ENCODE measurements around the gene FAM163B. TPM values are rescaled to one million over a fixed set of nuclear protein-coding genes. Genes with fewer than 3 reads are reported as not detected.
A peak's percentile ranks its signal among the peaks of the same experiment; 100 is the strongest.

Gene FAM163B
- total RNA-seq, 6 donors from 2014 or later: not detected

- no peak for ATAC-seq (ENCODE audit: low FRiP score in 2 of 2)
- no peaks in the 10 kb centered on the region for H3K4me1 ChIP-seq
- no peak overlapping the region for H3K27ac ChIP-seq
- no peak overlapping the region for H3K4me3 ChIP-seq
- WGBS, 2 donors: 40 to 41% methylated on average over 13 to 14 of the region's 14 CpGs
- no peaks in the 10 kb centered on the region for H3K36me3 ChIP-seq
- TF ChIP-seq EP300 (IDR thresholded peaks at IDR 0.05): no peak
- TF ChIP-seq POLR2A (IDR thresholded peaks at IDR 0.05): no peak
- TF ChIP-seq POLR2AphosphoS5 (IDR thresholded peaks at IDR 0.05): no peak
- TF ChIP-seq CTCF (IDR thresholded peaks at IDR 0.05): no peak
- peaks cover 0 to 6% (median under 1%) of the 10 kb centered on the region in 4 donors for H3K27me3 ChIP-seq
- DNase-seq: no peak
- H3K9me3 ChIP-seq: peaks cover 0 to 8% (median 3%) of the 10 kb centered on the region in 4 donors
These were observed 5.9 kb downstream of the FAM163B start for GRCh38 chr9:133603135-133603927.

GRCh38 chr9:133602277-133602676 is 6.9 kb downstream of the FAM163B start:
- Histone ChIP-seq H3K4me3 (no peak overlapping the region), H3K27me3 (no peaks in the 10 kb centered on the region), H3K4me1 (no peaks in the 10 kb centered on the region), H3K9me3 (peaks cover 6 to 19% (median 14%) of the 10 kb centered on the region in 4 donors), H3K27ac (no peak overlapping the region), H3K36me3 (no peaks in the 10 kb centered on the region)
- DNase-seq (no peak), ATAC-seq (ENCODE audit: low FRiP score in 2 of 2) (no peak)
- TF ChIP-seq POLR2A (IDR thresholded peaks at IDR 0.05) (no peak), CTCF (IDR thresholded peaks at IDR 0.05) (no peak), EP300 (IDR thresholded peaks at IDR 0.05) (no peak), POLR2AphosphoS5 (IDR thresholded peaks at IDR 0.05) (no peak)
- WGBS, 2 donors: 67 to 74% methylated on average over 8 to 10 of the region's 10 CpGs

- no peaks in the 10 kb centered on the region for H3K36me3 ChIP-seq
- H3K27ac ChIP-seq: no peak overlapping the region
- ATAC-seq (ENCODE audit: low FRiP score in 2 of 2): no peak
- H3K4me1 ChIP-seq: no peaks in the 10 kb centered on the region
- no peak overlapping the region for H3K4me3 ChIP-seq
- peaks cover 6 to 24% (median 19%) of the 10 kb centered on the region in 4 donors for H3K9me3 ChIP-seq
- TF ChIP-seq CTCF (IDR thresholded peaks at IDR 0.05): no peak
- TF ChIP-seq EP300 (IDR thresholded peaks at IDR 0.05): no peak
- TF ChIP-seq POLR2AphosphoS5 (IDR thresholded peaks at IDR 0.05): no peak
- no peak for TF ChIP-seq POLR2A (IDR thresholded peaks at IDR 0.05)
- WGBS, 2 donors: 68 to 83% methylated on average over 6 to 10 of the region's 10 CpGs
- peak in 1 of 2 donors; percentile 48 for DNase-seq
- no peaks in the 10 kb centered on the region for H3K27me3 ChIP-seq
These were observed 7.4 kb downstream of the FAM163B start for GRCh38 chr9:133601746-133602145.

- no peak overlapping the region for H3K27ac ChIP-seq
- DNase-seq: no peak
- peaks cover 6 to 31% (median 24%) of the 10 kb centered on the region in 4 donors for H3K9me3 ChIP-seq
- H3K4me3 ChIP-seq: no peak overlapping the region
- no peaks in the 10 kb centered on the region for H3K36me3 ChIP-seq
- WGBS, 2 donors: 67 to 68% methylated on average over 7 of the region's 7 CpGs
- no peak for ATAC-seq (ENCODE audit: low FRiP score in 2 of 2)
- H3K27me3 ChIP-seq: no peaks in the 10 kb centered on the region
- no peaks in the 10 kb centered on the region for H3K4me1 ChIP-seq
- TF ChIP-seq EP300 (IDR thresholded peaks at IDR 0.05): no peak
- TF ChIP-seq POLR2A (IDR thresholded peaks at IDR 0.05): no peak
- TF ChIP-seq POLR2AphosphoS5 (IDR thresholded peaks at IDR 0.05): no peak
- no peak for TF ChIP-seq CTCF (IDR thresholded peaks at IDR 0.05)
These were observed 8.4 kb downstream of the FAM163B start for GRCh38 chr9:133600739-133601138.
